SK-N-MC (cell line): ENCODE results near the gene IMP4.

ENCODE experiments used
- EZH2 ChIP-seq: fragments of 200-600 bp; sonication (generic); IDR thresholded peaks from one replicate; pipeline ENCODE4 v1.6.1; 2017; ENCODE audit warnings: antibody characterized with exemption
- FOXP2 ChIP-seq: optimal IDR thresholded peaks from 2 replicates; pipeline ENCODE3; 2011; ENCODE audit warnings: mild to moderate bottlenecking, moderate library complexity; ENCODE audit not compliant: insufficient read depth; ENCODE audit errors: extremely low read length, control extremely low read depth
- POLR2AphosphoS5 ChIP-seq: IDR thresholded peaks from 2 replicates; pipeline ENCODE4 v1.6.1; 2012; ENCODE audit warnings: mild to moderate bottlenecking, low read depth, low read length, borderline replicate concordance

DNA sequence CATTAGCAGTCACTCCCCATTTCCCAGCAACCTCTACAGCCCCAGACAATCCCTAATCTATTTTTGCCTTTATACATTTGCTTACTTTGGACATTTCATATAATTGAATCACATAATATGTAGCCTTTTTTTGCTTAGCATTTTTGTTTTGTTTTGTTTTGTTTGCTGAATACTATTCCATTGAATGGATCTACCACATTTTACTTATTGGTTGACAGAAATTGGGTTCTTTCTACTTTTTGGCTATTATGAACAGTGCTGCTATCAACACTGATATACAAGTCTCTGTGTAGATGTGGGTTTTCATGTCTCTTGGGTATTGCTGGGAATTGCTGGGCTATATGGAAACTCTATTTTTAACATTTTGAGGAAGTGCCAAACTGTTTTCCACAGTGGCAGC, 20.8 kb downstream of the IMP4 start:
- TF ChIP-seq EZH2 (no peak), POLR2AphosphoS5 (no peak), FOXP2 (no peak)
